Measurements from ENCODE around the gene TBC1D22A.

Gene TBC1D22A

GRCh38 chr22:47197773-47198500 lies 435.5 kb downstream of the TBC1D22A start:
- DNase-seq, result no peak

GRCh38 chr22:47198801-47199251 lies 436.4 kb downstream of the TBC1D22A start:
- DNase-seq, result no peak

- DNase-seq, result no peak
Observed at GRCh38 chr22:47199261-47199978, 437.0 kb downstream of the TBC1D22A start.

- no peak for DNase-seq
Observed at GRCh38 chr22:47199979-47200272, 437.5 kb downstream of the TBC1D22A start.

- no peak for DNase-seq
Observed at GRCh38 chr22:47200273-47201051, 438.0 kb downstream of the TBC1D22A start.

- DNase-seq, result no peak
Observed at GRCh38 chr22:47201186-47201995, 438.9 kb downstream of the TBC1D22A start.

- no peak for DNase-seq
Observed at GRCh38 chr22:47201996-47202818, 439.8 kb downstream of the TBC1D22A start.

GRCh38 chr22:47202819-47203553 lies 440.5 kb downstream of the TBC1D22A start:
- DNase-seq, result no peak

GRCh38 chr22:47203554-47203991 lies 441.1 kb downstream of the TBC1D22A start:
- DNase-seq, result no peak

GRCh38 chr22:47204002-47204979 lies 441.8 kb downstream of the TBC1D22A start:
- DNase-seq, result no peak

- no peak for DNase-seq
Observed at GRCh38 chr22:47205081-47205491, 442.6 kb downstream of the TBC1D22A start.

GRCh38 chr22:47205554-47205953 lies 443.1 kb downstream of the TBC1D22A start:
- DNase-seq, result no peak

- no peak for DNase-seq
Observed at GRCh38 chr22:47206164-47206563, 443.7 kb downstream of the TBC1D22A start.

- DNase-seq, result no peak
Observed at GRCh38 chr22:47206666-47207218, 444.3 kb downstream of the TBC1D22A start.

GRCh38 chr22:47207387-47207786 lies 444.9 kb downstream of the TBC1D22A start:
- DNase-seq, result no peak

GRCh38 chr22:47207846-47208554 lies 445.6 kb downstream of the TBC1D22A start:
- no peak for DNase-seq

GRCh38 chr22:47208630-47209029 lies 446.2 kb downstream of the TBC1D22A start:
- DNase-seq, result no peak

- DNase-seq, result no peak
Observed at GRCh38 chr22:47209040-47209514, 446.6 kb downstream of the TBC1D22A start.

GRCh38 chr22:47209547-47210023 lies 447.1 kb downstream of the TBC1D22A start:
- no peak for DNase-seq

All from NCI-H748 treated with DMSO at 0.1 percent for 48 hours (cell line).